H1 (cell line): Measurements from ENCODE around the gene EPHB1. TPM values are rescaled to one million over a fixed set of nuclear protein-coding genes. Genes with fewer than 3 reads are reported as not detected.

Experiments used
- CTCF ChIA-PET: fragments of 300-600 bp; sonication (Branson Sonifier 250); formaldehyde crosslinking; loops from one replicate; lab custom pipeline; 2021; ENCODE audit not compliant: partially characterized antibody; lab: Charles Lee
- POLR2A ChIA-PET: fragments of 300-600 bp; sonication (Branson Sonifier 250); formaldehyde crosslinking; loops from one replicate; lab custom pipeline; 2021; ENCODE audit warnings: inconsistent platforms; ENCODE audit not compliant: partially characterized antibody; lab: Charles Lee
- DNase-seq, 2 experiments: peaks; one replicate each; pipeline versions ENCODE4 v3.0.0 to v3.0.0-alpha.2; 2010 to 2022; ENCODE audit warnings: low spot score in 2 of 2, low read depth in 1 of 2, mixed read lengths in 1 of 2
- FAIRE-seq: peaks from 2 replicates; lab custom pipeline; 2011; peaks lifted over from hg19 to GRCh38; lab: Jason Lieb, UNC
- H2AFZ ChIP-seq: 2 replicates; pipeline ENCODE4 v1.8.1; 2012; ENCODE audit warnings: low read length, inconsistent platforms
- H2AK5ac ChIP-seq: 2 replicates; pipeline ENCODE4 v1.6.1; 2013; ENCODE audit warnings: low read depth, low read length
- H2BK120ac ChIP-seq: replicated peaks from 2 replicates; pipeline ENCODE3; 2013; ENCODE audit warnings: low read depth, low read length, inconsistent platforms
- H2BK12ac ChIP-seq: 2 replicates; pipeline ENCODE4 v1.6.1; 2013; ENCODE audit warnings: low read depth, low read length
- H2BK15ac ChIP-seq: 2 replicates; pipeline ENCODE4 v1.6.1; 2013; ENCODE audit warnings: low read length
- H2BK20ac ChIP-seq: 2 replicates; pipeline ENCODE4 v1.6.1; 2013; ENCODE audit warnings: low read length
- H2BK5ac ChIP-seq: 2 replicates; pipeline ENCODE4 v1.6.1; 2013; ENCODE audit warnings: low read depth, low read length
- H3K14ac ChIP-seq: 2 replicates; pipeline ENCODE4 v1.6.1; 2013; ENCODE audit warnings: inconsistent platforms; ENCODE audit not compliant: insufficient read length
- H3K18ac ChIP-seq: 2 replicates; pipeline ENCODE4 v1.6.1; 2013; ENCODE audit warnings: low read length; ENCODE audit errors: extremely low read depth
- H3K23ac ChIP-seq: 2 replicates; pipeline ENCODE4 v1.6.1; 2013; ENCODE audit warnings: inconsistent platforms; ENCODE audit not compliant: insufficient read length
- H3K23me2 ChIP-seq: 2 replicates; pipeline ENCODE4 v1.6.1; 2013; ENCODE audit warnings: low read depth, low read length
- H3K27ac ChIP-seq: 2 replicates; pipeline ENCODE4 v1.6.1; 2011; ENCODE audit warnings: low read depth, low read length, inconsistent platforms
- H3K27me3 ChIP-seq, 4 experiments: replicated peaks in 1 of 4; 1 replicate in 1 of 4; 2 replicates in 3 of 4; pipeline versions ENCODE4 v1.6.1 to v1.8.1; 2011 to 2013; ENCODE audit warnings: low read length in 3 of 4, mild to moderate bottlenecking in 3 of 4, inconsistent platforms in 2 of 4, mixed read lengths in 2 of 4, moderate library complexity in 1 of 4; ENCODE audit not compliant: control insufficient read depth in 3 of 4, insufficient read depth in 3 of 4; ENCODE audit errors: extremely low read depth in 1 of 4
- H3K36me3 ChIP-seq, 4 experiments: 2 replicates each; pipeline versions ENCODE4 v1.6.1 to v1.8.1; 2011 to 2013; ENCODE audit warnings: mild to moderate bottlenecking in 4 of 4, low read length in 3 of 4, moderate library complexity in 2 of 4, control low read depth in 1 of 4, inconsistent platforms in 1 of 4; ENCODE audit not compliant: insufficient read depth in 4 of 4, control insufficient read depth in 2 of 4
- H3K4ac ChIP-seq: replicated peaks from 2 replicates; pipeline ENCODE3; 2013; ENCODE audit warnings: low read length, low read depth, mixed read lengths, inconsistent platforms; ENCODE audit not compliant: insufficient read length
- H3K4me1 ChIP-seq, 4 experiments: replicated peaks in 1 of 4; 1 replicate in 1 of 4; 2 replicates in 3 of 4; pipeline versions ENCODE4 v1.6.1 to v1.8.1; 2011 to 2013; ENCODE audit warnings: low read length in 3 of 4, inconsistent platforms in 2 of 4, mixed read lengths in 1 of 4; ENCODE audit not compliant: insufficient read depth in 4 of 4, control insufficient read depth in 3 of 4
- H3K4me2 ChIP-seq, 2 experiments: 2 replicates each; pipeline versions ENCODE4 v1.6.1 to v1.8.1; 2011 to 2013; ENCODE audit warnings: low read depth in 2 of 2, low read length in 2 of 2, control low read depth in 1 of 2, inconsistent platforms in 1 of 2, mild to moderate bottlenecking in 1 of 2; ENCODE audit not compliant: insufficient read depth in 1 of 2
- H3K4me3 ChIP-seq, 4 experiments: fragments of 200-600, 300-600 bp in 1 of 4; sonication (generic), shearing (Covaris generic), sonication (Bioruptor Twin) in 1 of 4; 2 replicates each; pipeline versions ENCODE4 v1.5.1 to v1.8.1; 2011 to 2016; ENCODE audit warnings: low read length in 4 of 4, low read depth in 3 of 4, control low read depth in 2 of 4, inconsistent platforms in 2 of 4, mild to moderate bottlenecking in 2 of 4, mixed read lengths in 1 of 4, moderate library complexity in 1 of 4; ENCODE audit not compliant: insufficient read depth in 2 of 4; ENCODE audit errors: extremely low read depth in 1 of 4
- H3K56ac ChIP-seq: replicated peaks from 2 replicates; pipeline ENCODE3; 2013; ENCODE audit warnings: low read depth, mild to moderate bottlenecking, mixed read lengths, low read length, inconsistent platforms; ENCODE audit not compliant: insufficient read length
- H3K79me1 ChIP-seq: 2 replicates; pipeline ENCODE4 v1.6.1; 2013; ENCODE audit warnings: low read depth, low read length, control low read depth
- H3K79me2 ChIP-seq, 2 experiments: 2 replicates each; pipeline versions ENCODE4 v1.6.1 to v1.8.1; 2012 to 2013; ENCODE audit warnings: low read length in 2 of 2, mild to moderate bottlenecking in 2 of 2, inconsistent platforms in 1 of 2; ENCODE audit not compliant: insufficient read depth in 2 of 2, control insufficient read depth in 1 of 2
- H3K9ac ChIP-seq, 4 experiments: replicated peaks in 1 of 4; 1 replicate in 1 of 4; 2 replicates in 3 of 4; pipeline versions ENCODE4 v1.6.1 to v1.8.1; 2011 to 2013; ENCODE audit warnings: low read depth in 3 of 4, low read length in 3 of 4, control low read depth in 2 of 4, mild to moderate bottlenecking in 2 of 4, moderate library complexity in 2 of 4, inconsistent platforms in 1 of 4; ENCODE audit errors: extremely low read depth in 1 of 4
- H3K9me3 ChIP-seq, 2 experiments: 2 replicates each; pipeline versions ENCODE4 v1.6.1 to v1.8.1; 2012 to 2013; ENCODE audit warnings: mild to moderate bottlenecking in 2 of 2, moderate library complexity in 2 of 2, control low read depth in 1 of 2, inconsistent platforms in 1 of 2, low read depth in 1 of 2, low read length in 1 of 2, mixed read lengths in 1 of 2; ENCODE audit not compliant: insufficient read depth in 2 of 2
- H4K20me1 ChIP-seq, 2 experiments: replicated peaks in 1 of 2; 2 replicates each; pipeline versions ENCODE3 to v1.8.1; 2011 to 2013; ENCODE audit warnings: inconsistent platforms in 2 of 2, low read length in 2 of 2, mild to moderate bottlenecking in 1 of 2; ENCODE audit not compliant: insufficient read depth in 2 of 2, control insufficient read depth in 1 of 2
- H4K5ac ChIP-seq: 2 replicates; pipeline ENCODE4 v1.6.1; 2013; ENCODE audit warnings: low read length, low read depth, mixed read lengths, inconsistent platforms; ENCODE audit not compliant: insufficient read length
- H4K8ac ChIP-seq: 2 replicates; pipeline ENCODE4 v1.8.0; 2013; ENCODE audit warnings: mild to moderate bottlenecking, moderate library complexity, low read length, inconsistent platforms; ENCODE audit not compliant: insufficient read depth; ENCODE audit errors: extremely low read depth
- H4K91ac ChIP-seq: replicated peaks from 2 replicates; pipeline ENCODE3; 2013; ENCODE audit warnings: low read length, mixed read lengths, inconsistent platforms; ENCODE audit not compliant: insufficient read length
- ATF2 ChIP-seq: IDR thresholded peaks from 2 replicates; pipeline ENCODE4 v1.6.1; 2012; ENCODE audit warnings: low read length, inconsistent platforms
- BCL11A ChIP-seq, 2 experiments: IDR thresholded peaks; one replicate each; pipeline ENCODE4 v1.6.1; 2011; ENCODE audit warnings: low read depth in 2 of 2, low read length in 2 of 2, mild to moderate bottlenecking in 2 of 2
- CTCF ChIP-seq, 3 experiments: IDR thresholded peaks; 1 replicate in 2 of 3; 2 replicates in 1 of 3; pipeline versions ENCODE4 v1.5.1 to v1.6.1; 2011; ENCODE audit warnings: low read length in 3 of 3, mild to moderate bottlenecking in 3 of 3, inconsistent platforms in 2 of 3, low read depth in 1 of 3, moderate library complexity in 1 of 3; ENCODE audit not compliant: insufficient read depth in 1 of 3; ENCODE audit errors: control extremely low read depth in 1 of 3
- EP300 ChIP-seq, 2 experiments: IDR thresholded peaks; 1 replicate in 1 of 2; 2 replicates in 1 of 2; pipeline ENCODE4 v1.6.1; 2011 to 2012; ENCODE audit warnings: low read depth in 2 of 2, low read length in 2 of 2, mild to moderate bottlenecking in 2 of 2, borderline replicate concordance in 1 of 2, inconsistent platforms in 1 of 2, moderate library complexity in 1 of 2
- FOSL1 ChIP-seq: IDR thresholded peaks from 2 replicates; pipeline ENCODE4 v1.6.1; 2011; ENCODE audit warnings: mild to moderate bottlenecking, low read depth, low read length, moderate library complexity; ENCODE audit not compliant: insufficient read depth
- GABPA ChIP-seq: IDR thresholded peaks from 2 replicates; pipeline ENCODE4 v1.6.1; 2011; ENCODE audit warnings: mild to moderate bottlenecking, low read length, moderate library complexity, borderline replicate concordance; ENCODE audit not compliant: insufficient read depth
- POLR2A ChIP-seq, 2 experiments: IDR thresholded peaks; 1 replicate in 1 of 2; 2 replicates in 1 of 2; pipeline ENCODE4 v1.6.1; 2011; ENCODE audit warnings: low read depth in 2 of 2, low read length in 2 of 2, mild to moderate bottlenecking in 2 of 2; ENCODE audit errors: control extremely low read depth in 1 of 2
- POLR2AphosphoS5 ChIP-seq: IDR thresholded peaks from 2 replicates; pipeline ENCODE4 v1.6.1; 2011; ENCODE audit warnings: low read depth, low read length
- SP4 ChIP-seq: IDR thresholded peaks from 2 replicates; pipeline ENCODE4 v1.6.1; 2012; ENCODE audit warnings: low read length, inconsistent platforms
- SUZ12 ChIP-seq: fragments of 200-600 bp; sonication (generic); IDR thresholded peaks from 2 replicates; pipeline ENCODE4 v1.6.1; 2012; ENCODE audit warnings: mild to moderate bottlenecking, inconsistent platforms, low read length, moderate library complexity, mixed read lengths
- WGBS, 2 experiments: shearing (Covaris generic) in 1 of 2; methylation state at CpG; one replicate each; pipeline versions ENCODE4 v1.1.6 to v1.1.7; 2013 to 2015; ENCODE audit warnings: low lambda C conversion rate in 2 of 2, mixed read lengths in 2 of 2, inconsistent platforms in 1 of 2, low coverage in 1 of 2, missing lambda C conversion rate in 1 of 2; ENCODE audit not compliant: insufficient replicate concordance in 2 of 2, insufficient coverage in 1 of 2, insufficient read length in 1 of 2; ENCODE audit errors: extremely low coverage in 1 of 2, missing lambda C conversion rate in 1 of 2; 5-methylcytosine and 5-hydroxymethylcytosine counted together
- polyA plus RNA-seq, 7 experiments: library from polyadenylated mRNA; depleted of rRNA in 3 of 7; stranded (reverse) in 5 of 7; unstranded in 2 of 7; fragments of >200 nt in 5 of 7; fragments of 200-250 nt in 2 of 7; gene quantifications; 1 replicate in 5 of 7; 2 replicates in 1 of 7; 4 replicates in 1 of 7; pipeline versions ENCODE4 v1.2.1 to v1.2.3, GENCODE V29; 2011 to 2013; ENCODE audit warnings: missing spikeins in 2 of 7, mixed read lengths in 2 of 7
- total RNA-seq: library from RNA; stranded (reverse); fragmentation: NEBNext Ultra II Directional; extraction: Animal tissue kit (Norgen Biotek cat#: 25700); gene quantifications from 2 replicates; pipeline ENCODE4 v1.2.1, GENCODE V29; 2021

The EPHB1 gene
- total and polyA plus RNA-seq, 2 of the 8 experiments (the other 6 are each of a cell fraction or from before 2014, with no cell fraction given): 3.5 to 5.9 TPM

- H3K27ac ChIP-seq: no peak overlapping the region
- ChIA-PET CTCF (no interaction called here), POLR2A (no interaction called here)
- no peak overlapping the region for H2AK5ac ChIP-seq
- no peak overlapping the region for H2BK5ac ChIP-seq
- no peak overlapping the region for H2BK120ac ChIP-seq
- H3K9me3 ChIP-seq: no peaks in the 10 kb centered on the region; a peak in 1 of 4 replicates
- H3K79me2 ChIP-seq: no peaks in the 10 kb centered on the region
- H3K18ac ChIP-seq: no peak overlapping the region
- H3K14ac ChIP-seq: no peak overlapping the region
- H3K4me3 ChIP-seq: no peak overlapping the region
- no peak overlapping the region for H4K91ac ChIP-seq
- no peak overlapping the region for H2BK12ac ChIP-seq
- no peak overlapping the region for H4K5ac ChIP-seq
- H2BK15ac ChIP-seq: no peak overlapping the region
- no peaks in the 10 kb centered on the region for H3K27me3 ChIP-seq
- H2AFZ ChIP-seq: no peak overlapping the region
- no peak overlapping the region for H3K4ac ChIP-seq
- H3K79me1 ChIP-seq: no peaks in the 10 kb centered on the region
- H2BK20ac ChIP-seq: no peak overlapping the region
- no peaks in the 10 kb centered on the region for H3K23me2 ChIP-seq
- H3K4me2 ChIP-seq: no peak overlapping the region
- no peaks in the 10 kb centered on the region for H4K20me1 ChIP-seq
- no peak overlapping the region for H3K9ac ChIP-seq
- H4K8ac ChIP-seq: no peak overlapping the region
- H3K36me3 ChIP-seq: no peaks in the 10 kb centered on the region
- 88% methylated on average over 7 of the region's 7 CpGs; no CpG with 5 or more reads in 1 of the 2 experiments for WGBS, 2 experiments
- H3K56ac ChIP-seq: no peak overlapping the region
- no peak overlapping the region for H3K23ac ChIP-seq
- no peak for FAIRE-seq
- peaks cover 0 to 4% (median 0%) of the 10 kb centered on the region in 4 experiments; a peak in 3 of 7 replicates for H3K4me1 ChIP-seq
- no peak for DNase-seq
- TF ChIP-seq SUZ12 (no peak), GABPA (no peak), BCL11A (IDR thresholded peaks at IDR 0.05; ENCODE audit: low read depth in 2 of 2, low read length in 2 of 2) (no peak), POLR2A (IDR thresholded peaks at IDR 0.05; ENCODE audit: control extremely low read depth in 1 of 2, low read depth in 2 of 2, low read length in 2 of 2) (no peak), ATF2 (no peak), CTCF (IDR thresholded peaks at IDR 0.05; ENCODE audit: control extremely low read depth in 1 of 3, insufficient read depth in 1 of 3, low read depth in 1 of 3, low read length in 3 of 3) (no peak), POLR2AphosphoS5 (no peak), FOSL1 (no peak), SP4 (no peak), EP300 (IDR thresholded peaks at IDR 0.05; ENCODE audit: borderline replicate concordance in 1 of 2, low read depth in 2 of 2, low read length in 2 of 2) (no peak)
These were observed 21.6 kb downstream of the EPHB1 start for GRCh38 chr3:134816623-134817022.
